ENCODE results near the gene TBC1D24.

Gene TBC1D24

DNA sequence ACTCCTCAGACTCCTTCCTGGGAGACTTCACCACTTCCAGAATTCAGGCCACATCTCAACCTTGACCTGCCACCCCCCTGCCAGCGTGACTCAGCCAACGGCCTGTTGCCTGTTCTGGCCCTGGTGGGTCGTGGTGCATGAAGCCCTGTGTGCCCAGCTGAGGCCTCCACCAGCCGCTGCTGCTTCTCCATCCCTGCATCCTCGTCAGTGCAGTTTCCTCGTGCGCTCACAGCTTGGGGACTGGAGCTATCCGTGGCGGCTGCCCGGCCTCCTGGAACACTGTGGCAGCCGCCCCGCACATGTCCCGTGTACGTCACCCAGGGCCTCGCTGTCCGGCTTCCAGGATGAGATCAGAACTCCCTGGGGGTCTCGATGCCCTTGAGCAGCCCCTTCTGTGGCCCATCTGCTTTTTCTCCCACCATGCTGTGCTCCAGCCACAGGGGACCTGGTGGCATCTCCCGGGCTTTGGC, 23.0 kb upstream of the TBC1D24 start:
- no peaks in the 10 kb centered on the region for H3K4me1 ChIP-seq (ENCODE audit: control insufficient read depth, low read depth, low read length)
- peaks cover 68% of the 10 kb centered on the region for H3K36me3 ChIP-seq (ENCODE audit: control insufficient read depth, low read depth, low read length)
- no peaks in the 10 kb centered on the region for H3K9me3 ChIP-seq (ENCODE audit: control insufficient read depth, low read depth, low read length)
- H3K4me3 ChIP-seq (ENCODE audit: low read length): no peak overlapping the region
- H3K27me3 ChIP-seq (ENCODE audit: control insufficient read depth, insufficient read depth, low read length): no peaks in the 10 kb centered on the region
- no peak overlapping the region for H3K9ac ChIP-seq (ENCODE audit: low read length)
- H3K27ac ChIP-seq (ENCODE audit: low read length): no peak overlapping the region

DNA sequence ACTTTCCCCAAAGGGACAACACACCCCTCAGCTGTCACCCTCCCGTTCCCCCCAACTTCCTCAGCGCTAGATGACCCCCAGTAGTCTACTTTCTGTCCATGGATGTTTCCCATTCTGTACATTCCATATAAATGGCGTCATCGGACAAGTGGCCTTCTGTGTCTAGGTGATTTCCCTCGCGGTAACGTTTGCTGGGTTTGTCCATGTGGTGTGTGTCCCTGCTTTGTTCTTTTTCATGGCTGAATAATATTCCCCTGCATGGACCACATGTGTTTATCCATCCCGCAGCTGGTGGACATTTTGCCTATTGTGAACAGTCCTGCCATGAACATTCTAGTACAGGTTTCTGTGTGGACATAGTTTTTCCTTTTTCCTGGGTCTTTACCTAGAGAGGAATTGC, 22.3 kb upstream of the TBC1D24 start:
- H3K36me3 ChIP-seq (ENCODE audit: control insufficient read depth, low read depth, low read length): peaks cover 71% of the 10 kb centered on the region
- H3K9ac ChIP-seq (ENCODE audit: low read length): no peak overlapping the region
- no peak overlapping the region for H3K4me3 ChIP-seq (ENCODE audit: low read length)
- H3K27me3 ChIP-seq (ENCODE audit: control insufficient read depth, insufficient read depth, low read length): no peaks in the 10 kb centered on the region
- no peaks in the 10 kb centered on the region for H3K4me1 ChIP-seq (ENCODE audit: control insufficient read depth, low read depth, low read length)
- no peaks in the 10 kb centered on the region for H3K9me3 ChIP-seq (ENCODE audit: control insufficient read depth, low read depth, low read length)
- no peak overlapping the region for H3K27ac ChIP-seq (ENCODE audit: low read length)

DNA sequence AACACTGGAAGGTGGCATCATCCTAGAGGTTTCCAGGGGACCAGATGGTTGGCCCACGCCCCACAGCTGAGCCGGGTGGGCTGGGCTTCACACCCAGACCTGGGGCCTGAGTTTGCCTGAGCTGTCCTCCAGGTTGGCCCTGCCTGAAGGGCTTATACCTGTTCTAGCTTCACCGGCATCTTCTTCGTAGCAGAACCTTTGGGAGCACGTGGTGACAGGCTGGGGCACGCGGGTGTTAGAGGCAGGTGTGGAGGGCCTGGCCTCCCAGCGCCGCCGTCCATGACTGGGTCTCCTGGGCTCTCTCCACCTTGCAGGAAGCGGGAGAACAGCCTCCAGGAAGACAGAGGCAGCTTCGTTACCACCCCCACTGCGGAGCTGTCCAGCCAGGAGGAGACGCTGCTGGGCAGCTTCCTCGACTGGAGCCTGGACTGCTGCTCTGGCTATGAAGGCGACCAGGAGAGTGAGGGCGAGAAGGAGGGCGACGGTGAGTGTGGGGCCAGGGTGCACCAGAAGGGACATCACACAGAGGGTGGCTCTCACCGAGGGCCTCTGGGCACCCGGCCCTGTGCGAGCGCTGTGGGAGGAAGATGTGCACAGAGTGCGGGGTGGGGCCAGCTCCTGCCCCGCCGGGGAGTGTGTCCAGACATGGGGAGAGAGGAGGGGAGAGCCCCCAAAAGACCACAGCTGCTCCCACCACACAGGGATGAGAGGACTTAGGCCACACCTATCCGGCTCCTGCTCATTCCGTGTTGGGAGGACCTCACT, 19.7 kb upstream of the TBC1D24 start:
- peaks cover 6% of the 10 kb centered on the region for H3K4me1 ChIP-seq (ENCODE audit: control insufficient read depth, low read depth, low read length)
- peaks cover 55% of the 10 kb centered on the region for H3K36me3 ChIP-seq (ENCODE audit: control insufficient read depth, low read depth, low read length)
- no peaks in the 10 kb centered on the region for H3K27me3 ChIP-seq (ENCODE audit: control insufficient read depth, insufficient read depth, low read length)
- H3K27ac ChIP-seq (ENCODE audit: low read length): no peak overlapping the region
- no peak overlapping the region for H3K4me3 ChIP-seq (ENCODE audit: low read length)
- no peaks in the 10 kb centered on the region for H3K9me3 ChIP-seq (ENCODE audit: control insufficient read depth, low read depth, low read length)
- no peak overlapping the region for H3K9ac ChIP-seq (ENCODE audit: low read length)

DNA sequence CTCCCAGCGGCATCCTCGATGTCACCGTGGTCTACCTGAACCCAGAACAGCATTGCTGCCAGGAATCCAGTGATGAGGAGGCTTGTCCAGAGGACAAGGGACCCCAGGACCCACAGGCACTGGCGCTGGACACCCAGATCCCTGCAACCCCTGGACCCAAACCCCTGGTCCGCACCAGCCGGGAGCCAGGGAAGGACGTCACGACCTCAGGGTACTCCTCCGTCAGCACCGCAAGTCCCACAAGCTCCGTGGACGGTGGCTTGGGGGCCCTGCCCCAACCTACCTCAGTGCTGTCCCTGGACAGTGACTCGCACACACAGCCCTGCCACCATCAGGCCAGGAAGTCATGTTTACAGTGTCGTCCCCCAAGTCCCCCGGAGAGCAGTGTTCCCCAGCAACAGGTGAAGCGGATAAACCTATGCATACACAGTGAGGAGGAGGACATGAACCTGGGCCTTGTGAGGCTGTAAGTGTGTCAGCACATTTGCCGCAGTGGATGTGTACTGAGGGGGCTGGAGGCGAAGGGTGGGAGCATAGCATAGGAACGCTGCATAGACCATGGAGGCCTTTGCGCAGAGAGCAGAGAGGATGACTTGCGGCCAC, 18.3 kb upstream of the TBC1D24 start:
- no peaks in the 10 kb centered on the region for H3K9me3 ChIP-seq (ENCODE audit: control insufficient read depth, low read depth, low read length)
- H3K4me3 ChIP-seq (ENCODE audit: low read length): no peak overlapping the region
- peaks cover 53% of the 10 kb centered on the region for H3K36me3 ChIP-seq (ENCODE audit: control insufficient read depth, low read depth, low read length)
- H3K4me1 ChIP-seq (ENCODE audit: control insufficient read depth, low read depth, low read length): peaks cover 6% of the 10 kb centered on the region
- no peak overlapping the region for H3K27ac ChIP-seq (ENCODE audit: low read length)
- H3K9ac ChIP-seq (ENCODE audit: low read length): no peak overlapping the region
- no peaks in the 10 kb centered on the region for H3K27me3 ChIP-seq (ENCODE audit: control insufficient read depth, insufficient read depth, low read length)

DNA sequence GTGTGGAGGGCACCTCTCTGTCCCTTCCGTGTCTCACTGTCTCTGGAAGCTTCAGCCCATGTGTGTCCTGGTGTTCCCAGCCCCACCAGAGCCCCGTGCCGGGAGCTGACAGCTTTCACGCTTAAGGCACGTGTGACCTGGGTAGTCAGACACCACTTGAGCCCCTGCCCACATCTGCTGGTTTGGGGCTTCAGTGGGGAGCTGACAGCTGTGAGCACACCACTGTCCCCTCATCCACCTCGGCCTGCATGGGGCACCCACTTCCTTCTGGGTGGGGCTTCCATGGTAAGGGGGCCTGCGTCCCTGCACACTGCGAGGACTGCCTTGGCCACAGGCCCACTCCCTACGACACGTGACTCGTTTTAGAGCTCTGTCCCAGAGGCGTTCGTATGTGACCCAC, 17.7 kb upstream of the TBC1D24 start:
- Histone ChIP-seq H3K27me3 (ENCODE audit: control insufficient read depth, insufficient read depth, low read length) (no peaks in the 10 kb centered on the region), H3K9ac (ENCODE audit: low read length) (no peak overlapping the region), H3K27ac (ENCODE audit: low read length) (no peak overlapping the region), H3K36me3 (ENCODE audit: control insufficient read depth, low read depth, low read length) (peaks cover 51% of the 10 kb centered on the region), H3K9me3 (ENCODE audit: control insufficient read depth, low read depth, low read length) (no peaks in the 10 kb centered on the region), H3K4me3 (ENCODE audit: low read length) (no peak overlapping the region), H3K4me1 (ENCODE audit: control insufficient read depth, low read depth, low read length) (peaks cover 6% of the 10 kb centered on the region)

DNA sequence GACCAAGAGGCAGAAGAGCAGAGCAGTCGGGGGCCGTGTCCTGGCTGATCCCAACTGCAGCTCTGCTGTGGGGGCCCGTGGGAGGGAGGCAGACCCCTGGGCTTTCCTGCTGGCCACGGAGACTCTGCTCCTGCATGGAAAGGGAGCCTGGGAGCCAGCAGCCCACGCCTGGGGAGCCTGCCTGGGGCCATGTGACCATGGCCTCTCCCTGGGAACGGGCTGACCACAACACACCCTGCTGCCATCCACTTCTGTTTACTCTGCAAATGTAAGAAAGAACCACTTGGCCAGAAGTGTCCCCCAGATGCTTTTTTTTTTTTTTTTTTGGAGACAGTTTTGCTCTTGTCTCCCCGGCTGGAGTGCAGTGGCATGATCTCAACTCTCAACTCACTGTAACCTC, 17.0 kb upstream of the TBC1D24 start:
- H3K27ac ChIP-seq (ENCODE audit: low read length): no peak overlapping the region
- H3K4me3 ChIP-seq (ENCODE audit: low read length): no peak overlapping the region
- no peaks in the 10 kb centered on the region for H3K27me3 ChIP-seq (ENCODE audit: control insufficient read depth, insufficient read depth, low read length)
- no peak overlapping the region for H3K9ac ChIP-seq (ENCODE audit: low read length)
- peaks cover 48% of the 10 kb centered on the region for H3K36me3 ChIP-seq (ENCODE audit: control insufficient read depth, low read depth, low read length)
- no peaks in the 10 kb centered on the region for H3K9me3 ChIP-seq (ENCODE audit: control insufficient read depth, low read depth, low read length)
- peaks cover 6% of the 10 kb centered on the region for H3K4me1 ChIP-seq (ENCODE audit: control insufficient read depth, low read depth, low read length)

DNA sequence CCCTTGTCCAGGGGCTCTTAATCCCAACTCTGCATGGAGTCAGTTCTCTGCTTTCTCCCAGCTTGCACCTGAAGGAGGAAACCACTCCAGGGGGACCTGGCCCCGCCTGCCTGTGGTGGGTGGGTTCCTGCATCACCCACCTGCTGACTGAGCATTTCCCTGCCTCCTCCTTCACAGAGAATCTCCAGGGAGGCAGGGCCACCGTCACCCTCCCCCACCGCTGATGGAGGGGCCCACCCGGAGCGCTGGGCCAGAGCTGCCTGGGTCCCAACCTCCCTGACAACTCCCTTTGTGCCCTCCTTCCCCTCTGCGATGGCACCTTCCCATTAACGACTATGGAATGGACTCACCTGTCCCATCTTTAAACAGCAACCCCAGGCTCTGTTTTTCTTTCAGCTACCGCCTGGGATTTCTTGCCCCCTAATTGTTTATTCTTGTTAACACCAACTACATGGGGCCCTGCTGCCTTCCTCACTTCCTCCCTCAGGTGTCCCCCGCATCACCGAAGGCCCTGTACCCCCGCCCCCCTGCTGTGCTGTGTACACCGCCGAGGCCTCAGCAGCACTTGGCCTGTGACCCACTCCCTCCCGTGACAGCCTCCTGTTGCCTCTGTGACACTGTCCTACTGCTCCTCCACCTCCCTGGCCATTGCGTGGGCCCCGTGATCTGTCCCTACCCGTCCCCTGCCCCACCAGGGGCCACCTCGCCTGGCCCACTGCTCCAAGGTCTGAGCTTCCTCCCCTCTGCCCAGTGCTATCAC, 15.9 kb upstream of the TBC1D24 start:
- Histone ChIP-seq H3K9me3 (ENCODE audit: control insufficient read depth, low read depth, low read length) (no peaks in the 10 kb centered on the region), H3K9ac (ENCODE audit: low read length) (peak overlapping the region; percentile 24), H3K36me3 (ENCODE audit: control insufficient read depth, low read depth, low read length) (peaks cover 37% of the 10 kb centered on the region), H3K4me3 (ENCODE audit: low read length) (peak overlapping the region; percentile 76), H3K27ac (ENCODE audit: low read length) (no peak overlapping the region), H3K27me3 (ENCODE audit: control insufficient read depth, insufficient read depth, low read length) (no peaks in the 10 kb centered on the region), H3K4me1 (ENCODE audit: control insufficient read depth, low read depth, low read length) (peaks cover 6% of the 10 kb centered on the region)

DNA sequence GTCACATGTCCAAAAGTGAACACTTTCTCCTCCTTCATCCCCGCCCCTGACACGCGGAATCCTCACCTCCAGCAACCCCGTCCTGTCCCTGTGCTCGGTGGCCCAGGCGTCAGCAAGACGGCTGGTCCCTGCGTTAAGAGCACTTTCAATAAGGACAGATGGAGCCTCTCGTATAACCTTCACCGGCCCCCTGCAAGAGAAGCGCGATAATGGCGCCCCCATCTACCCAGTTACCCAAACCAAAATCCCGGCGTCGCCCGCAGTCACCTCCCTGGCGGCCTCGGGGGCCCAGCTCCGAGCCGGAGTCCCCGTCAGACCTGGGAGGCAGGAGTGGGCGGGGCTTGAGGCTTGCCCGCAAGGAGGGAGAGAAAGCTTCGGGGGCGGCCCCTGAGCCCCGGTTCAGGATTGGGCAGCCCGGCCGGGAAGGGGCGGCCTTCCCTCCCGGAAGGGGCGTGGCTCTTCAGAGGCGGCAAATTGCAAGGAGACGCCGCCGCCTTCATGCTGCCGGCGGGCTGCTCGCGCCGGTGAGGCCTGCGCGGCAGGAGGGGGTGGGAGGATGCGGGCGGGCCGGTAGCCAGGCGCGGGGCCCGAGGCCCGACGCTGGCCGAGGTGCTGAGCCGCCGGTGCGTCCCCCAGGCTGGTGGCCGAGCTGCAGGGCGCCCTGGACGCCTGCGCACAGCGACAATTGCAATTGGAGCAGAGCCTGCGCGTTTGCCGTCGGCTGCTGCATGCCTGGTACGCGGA, 15.1 kb upstream of the TBC1D24 start, which contains the start of gene TEDC2:
TEDC2 (plus strand) TSS at position 463 of the 744 bp plus-strand sequence; CDS start at position 499, 36 bp downstream.
- peaks cover 6% of the 10 kb centered on the region for H3K4me1 ChIP-seq (ENCODE audit: control insufficient read depth, low read depth, low read length)
- H3K4me3 ChIP-seq (ENCODE audit: low read length): peak within 1 kb of the TSS; percentile 76
- H3K27me3 ChIP-seq (ENCODE audit: control insufficient read depth, insufficient read depth, low read length): no peaks in the 10 kb centered on the region
- peaks cover 33% of the 10 kb centered on the region for H3K36me3 ChIP-seq (ENCODE audit: control insufficient read depth, low read depth, low read length)
- no peak within 1 kb of the TSS for H3K27ac ChIP-seq (ENCODE audit: low read length)
- peak within 1 kb of the TSS; percentile 65 for H3K9ac ChIP-seq (ENCODE audit: low read length)
- H3K9me3 ChIP-seq (ENCODE audit: control insufficient read depth, low read depth, low read length): no peaks in the 10 kb centered on the region

DNA sequence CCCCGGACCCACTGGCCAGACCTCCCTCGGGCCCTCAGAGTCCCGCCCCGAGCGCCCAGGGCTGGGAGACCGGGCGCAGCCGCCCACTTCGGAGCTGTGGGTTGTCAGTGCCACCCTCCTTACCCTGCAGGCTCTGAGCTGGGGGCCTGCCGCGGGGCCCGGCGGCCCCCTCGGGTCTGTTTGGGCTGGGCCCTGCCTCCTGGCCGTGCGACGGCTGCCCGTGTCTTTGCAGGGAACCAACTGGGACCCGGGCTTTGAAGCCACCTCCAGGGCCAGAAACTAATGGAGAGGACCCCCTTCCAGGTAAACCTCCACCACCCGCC, 14.6 kb upstream of the TBC1D24 start:
- Histone ChIP-seq H3K27me3 (ENCODE audit: control insufficient read depth, insufficient read depth, low read length) (no peaks in the 10 kb centered on the region), H3K9ac (ENCODE audit: low read length) (peak overlapping the region; percentile 65), H3K9me3 (ENCODE audit: control insufficient read depth, low read depth, low read length) (no peaks in the 10 kb centered on the region), H3K36me3 (ENCODE audit: control insufficient read depth, low read depth, low read length) (peaks cover 31% of the 10 kb centered on the region), H3K27ac (ENCODE audit: low read length) (no peak overlapping the region), H3K4me3 (ENCODE audit: low read length) (peak overlapping the region; percentile 76), H3K4me1 (ENCODE audit: control insufficient read depth, low read depth, low read length) (peaks cover 6% of the 10 kb centered on the region)

DNA sequence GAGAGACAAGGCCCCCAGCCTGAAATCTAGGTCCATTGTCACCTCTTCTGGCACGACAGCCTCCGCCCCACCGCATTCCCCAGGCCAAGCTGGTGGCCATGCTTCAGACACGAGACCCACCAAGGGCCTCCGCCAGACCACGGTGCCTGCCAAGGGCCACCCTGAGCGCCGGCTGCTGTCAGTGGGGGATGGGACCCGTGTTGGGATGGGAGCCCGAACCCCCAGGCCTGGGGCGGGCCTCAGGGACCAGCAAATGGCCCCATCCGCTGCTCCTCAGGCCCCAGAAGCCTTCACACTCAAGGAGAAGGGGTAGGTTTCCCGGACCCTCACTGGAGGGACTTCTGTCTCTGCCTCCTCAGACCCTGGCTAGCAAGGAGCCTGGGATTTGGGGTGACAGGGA, 14.0 kb upstream of the TBC1D24 start:
- H3K27ac ChIP-seq (ENCODE audit: low read length): no peak overlapping the region
- H3K9ac ChIP-seq (ENCODE audit: low read length): no peak overlapping the region
- H3K9me3 ChIP-seq (ENCODE audit: control insufficient read depth, low read depth, low read length): no peaks in the 10 kb centered on the region
- no peaks in the 10 kb centered on the region for H3K27me3 ChIP-seq (ENCODE audit: control insufficient read depth, insufficient read depth, low read length)
- peaks cover 25% of the 10 kb centered on the region for H3K36me3 ChIP-seq (ENCODE audit: control insufficient read depth, low read depth, low read length)
- H3K4me3 ChIP-seq (ENCODE audit: low read length): peak overlapping the region; percentile 76
- H3K4me1 ChIP-seq (ENCODE audit: control insufficient read depth, low read depth, low read length): peaks cover 6% of the 10 kb centered on the region

Data from iPS-18a (cell line).